Measurements from ENCODE around the gene C8B.

C8B gene

GRCh38 chr1:56965916-56966697 is at the start of gene C8B:
Gene C8B (minus strand): TSS chr1:56966015. CDS start chr1:56965948, 67 bp downstream.
- DNase-seq: no peak

- no peak for DNase-seq
Observed at GRCh38 chr1:57015071-57015470, 49.3 kb upstream of the C8B start.

- DNase-seq: no peak
Observed at GRCh38 chr1:57013522-57013921, 47.7 kb upstream of the C8B start.

- no peak for DNase-seq
Observed at GRCh38 chr1:57012315-57012714, 46.5 kb upstream of the C8B start.

GRCh38 chr1:57010511-57010910 is 44.7 kb upstream of the C8B start:
- DNase-seq: no peak

GRCh38 chr1:57007948-57008347 is 42.1 kb upstream of the C8B start:
- no peak for DNase-seq

- no peak for DNase-seq
Observed at GRCh38 chr1:57007472-57007871, 41.7 kb upstream of the C8B start.

- no peak for DNase-seq
Observed at GRCh38 chr1:57003398-57004139, 37.8 kb upstream of the C8B start.

- DNase-seq: no peak
Observed at GRCh38 chr1:56995414-56996100, 29.7 kb upstream of the C8B start.

- no peak for DNase-seq
Observed at GRCh38 chr1:56993475-56993874, 27.7 kb upstream of the C8B start.

- DNase-seq: no peak
Observed at GRCh38 chr1:56992318-56993125, 26.7 kb upstream of the C8B start.

GRCh38 chr1:56991576-56991975 is 25.8 kb upstream of the C8B start:
- no peak for DNase-seq

- DNase-seq: no peak
Observed at GRCh38 chr1:56986397-56986796, 20.6 kb upstream of the C8B start.

- no peak for DNase-seq
Observed at GRCh38 chr1:56985857-56986256, 20.0 kb upstream of the C8B start.

- DNase-seq: no peak
Observed at GRCh38 chr1:56983484-56983883, 17.7 kb upstream of the C8B start.

- DNase-seq: no peak
Observed at GRCh38 chr1:56979986-56980755, 14.4 kb upstream of the C8B start.

GRCh38 chr1:56978819-56979218 is 13.0 kb upstream of the C8B start:
- DNase-seq: no peak

- DNase-seq: no peak
Observed at GRCh38 chr1:56977910-56978309, 12.1 kb upstream of the C8B start.

GRCh38 chr1:56975446-56975845 is 9.6 kb upstream of the C8B start:
- DNase-seq: no peak

GRCh38 chr1:56973923-56974742 is 8.3 kb upstream of the C8B start:
- no peak for DNase-seq

All from nucleus accumbens (tissue), 56 donors.